Dermis blood vessel endothelial cell (primary cell): ENCODE results near the gene CNNM3. TPM values are rescaled to one million over a fixed set of nuclear protein-coding genes. Genes with fewer than 3 reads are reported as not detected.
"Not testable (repeated sequence)": the region's sequence is repeated elsewhere in the genome, so short reads cannot be mapped to it uniquely, and the experiment has no call there.

Experiments
- DNase-seq: peaks from one replicate; pipeline ENCODE4 v3.0.0; 2010
- total RNA-seq: library from RNA; depleted of rRNA; stranded (reverse); fragments of >200 nt; gene quantifications from 2 replicates; pipeline ENCODE4 v1.2.3, GENCODE V29; 2014

CNNM3 gene
- total RNA-seq, result 14.0 and 24.9 TPM in 2 replicates

DNA sequence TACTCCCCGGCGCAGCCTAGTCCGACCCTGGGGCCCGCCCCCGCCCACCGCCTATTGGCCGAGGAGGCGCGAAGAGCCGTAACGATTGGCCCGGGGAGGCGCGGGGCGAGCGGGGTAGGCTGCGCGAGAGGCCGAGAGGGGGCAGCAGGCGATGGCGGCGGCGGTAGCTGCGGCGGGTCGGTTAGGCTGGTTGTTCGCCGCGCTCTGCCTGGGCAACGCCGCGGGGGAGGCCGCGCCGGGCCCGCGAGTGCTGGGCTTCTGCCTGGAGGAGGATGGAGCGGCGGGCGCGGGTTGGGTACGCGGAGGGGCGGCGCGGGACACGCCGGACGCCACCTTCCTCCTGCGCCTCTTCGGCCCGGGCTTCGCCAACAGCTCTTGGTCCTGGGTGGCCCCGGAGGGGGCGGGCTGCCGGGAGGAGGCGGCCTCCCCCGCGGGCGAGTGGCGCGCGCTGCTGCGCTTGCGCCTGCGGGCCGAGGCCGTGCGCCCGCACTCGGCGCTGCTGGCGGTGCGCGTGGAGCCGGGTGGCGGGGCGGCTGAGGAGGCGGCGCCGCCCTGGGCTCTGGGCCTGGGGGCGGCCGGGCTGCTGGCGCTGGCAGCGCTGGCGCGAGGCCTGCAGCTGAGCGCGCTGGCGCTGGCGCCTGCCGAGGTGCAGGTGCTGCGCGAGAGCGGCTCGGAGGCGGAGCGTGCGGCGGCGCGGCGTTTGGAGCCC, at the start of gene CNNM3:
Gene CNNM3 (plus strand): TSS at position 142 of the 709 bp plus-strand sequence. CDS start 10 bp downstream, at position 152.
- peak; percentile 96 for DNase-seq

GRCh38 chr2:96767135-96767871, 48.8 kb upstream of the CNNM3 start:
- DNase-seq, result no peak

GRCh38 chr2:96768083-96768561, 47.9 kb upstream of the CNNM3 start:
- DNase-seq, result no peak

DNA sequence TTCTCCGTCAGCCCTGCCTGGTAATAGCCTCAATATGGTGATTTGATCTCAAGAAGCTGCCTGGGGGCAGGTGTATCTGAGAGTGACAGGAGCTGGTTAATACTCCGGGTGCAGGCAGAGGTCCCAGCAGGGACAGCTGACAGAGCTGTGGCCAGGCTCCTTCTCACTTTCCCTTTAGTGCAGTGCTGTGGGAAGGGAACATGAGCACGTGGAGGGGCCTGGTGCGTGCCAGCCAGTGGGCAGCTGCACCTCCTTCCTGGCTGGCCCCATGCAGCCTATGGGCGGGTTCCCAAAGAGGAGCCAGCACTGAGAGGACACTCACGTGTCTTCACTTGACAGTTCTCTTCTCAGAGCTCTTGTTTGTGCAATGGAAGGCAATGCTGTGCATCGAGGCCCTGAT, 46.3 kb upstream of the CNNM3 start:
- DNase-seq, result no peak

GRCh38 chr2:96770442-96771202, 45.4 kb upstream of the CNNM3 start:
- no peak for DNase-seq

- DNase-seq, result no peak
Observed at GRCh38 chr2:96771796-96772618, 44.1 kb upstream of the CNNM3 start.

DNA sequence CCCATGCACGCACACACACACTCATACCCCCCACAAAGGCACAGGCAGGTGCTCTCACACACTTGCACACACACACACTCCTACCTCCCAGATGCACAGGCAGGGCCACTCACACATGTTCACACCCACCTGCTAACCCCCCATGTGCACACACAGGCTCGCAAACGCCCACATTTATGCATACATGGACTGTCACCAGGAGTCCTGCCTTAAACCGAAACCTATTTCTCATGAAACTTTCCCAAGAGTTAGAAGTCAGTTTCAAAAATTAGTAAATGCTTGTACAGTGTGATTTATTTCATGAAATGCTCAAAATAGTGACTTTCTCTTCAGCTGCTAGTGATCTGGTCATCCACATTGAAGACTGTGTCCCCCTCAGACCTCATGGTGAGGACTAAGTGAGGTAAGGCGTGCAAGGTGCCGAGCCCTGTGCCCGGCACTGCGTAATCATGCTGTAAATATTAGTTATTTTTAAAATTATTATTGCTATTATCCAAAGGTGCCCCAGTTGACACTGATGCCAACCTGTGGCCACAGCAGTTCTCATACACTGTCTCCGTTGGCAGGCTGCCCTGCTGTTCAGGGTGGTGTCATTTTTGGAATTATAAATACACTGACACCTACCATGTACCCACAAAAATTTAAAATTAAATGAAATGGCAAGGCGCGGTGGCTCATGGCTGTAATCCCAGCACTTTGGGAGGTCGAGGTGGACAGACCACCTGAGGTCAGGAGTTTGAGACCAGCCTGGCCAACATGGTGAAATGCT, 43.0 kb upstream of the CNNM3 start:
- DNase-seq, result no peak

DNA sequence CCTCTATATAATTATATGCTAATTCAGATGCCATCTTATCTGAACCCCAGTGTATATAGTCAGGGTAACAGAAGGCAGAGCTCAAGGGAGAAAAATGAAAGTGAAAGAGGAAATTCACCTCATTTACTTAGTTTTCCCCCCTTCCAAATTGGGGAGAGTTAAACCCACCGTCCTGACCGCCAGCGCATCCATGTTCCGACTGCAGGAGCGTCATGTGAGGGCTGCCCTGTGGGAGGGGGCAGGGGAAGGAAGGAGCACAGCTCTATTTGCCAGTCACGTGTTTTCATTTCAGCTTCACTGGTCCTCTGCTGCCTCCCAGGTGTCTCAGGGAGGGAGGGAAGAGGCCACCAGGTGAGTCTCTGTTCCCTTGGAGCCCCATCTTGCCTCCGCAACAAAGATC, 42.1 kb upstream of the CNNM3 start:
- no peak for DNase-seq

DNA sequence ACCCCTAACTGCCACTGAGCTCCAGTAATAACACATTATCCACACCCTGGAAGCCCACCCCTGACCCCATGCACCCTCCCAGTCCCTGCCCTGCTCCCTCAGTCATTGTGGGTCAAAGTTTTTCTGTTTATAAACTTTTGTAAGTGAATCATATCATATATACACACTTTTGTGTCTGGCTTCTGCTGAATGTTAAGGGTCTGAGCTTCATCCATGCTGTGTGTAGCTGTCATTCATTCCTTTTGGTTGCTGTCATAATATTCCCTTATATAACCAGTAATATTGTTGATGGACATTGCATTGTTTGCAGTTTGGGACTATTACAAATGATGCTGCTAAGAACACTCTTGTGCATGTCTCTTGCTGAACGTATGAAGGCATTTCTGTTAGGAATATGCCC, 40.9 kb upstream of the CNNM3 start:
- no peak for DNase-seq

DNA sequence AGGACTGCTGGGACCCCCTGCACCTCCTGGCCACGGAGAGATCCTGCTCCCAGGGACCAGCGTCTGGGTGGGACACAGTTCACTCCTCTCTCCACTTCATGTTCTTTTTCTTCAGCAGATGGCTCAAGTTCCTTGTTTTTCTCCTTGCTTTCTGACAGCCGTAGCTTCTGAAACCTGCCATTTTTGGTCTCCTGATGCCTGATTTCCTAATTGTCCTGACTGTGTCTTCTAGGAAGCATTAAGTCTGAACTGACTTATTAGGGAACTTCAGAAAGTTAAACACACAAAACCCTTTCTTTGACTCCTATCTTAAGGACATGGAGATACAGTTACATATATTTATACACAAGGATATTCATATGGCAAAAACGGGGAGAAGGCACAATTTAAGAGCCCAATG, 32.7 kb upstream of the CNNM3 start:
- DNase-seq, result no peak

DNA sequence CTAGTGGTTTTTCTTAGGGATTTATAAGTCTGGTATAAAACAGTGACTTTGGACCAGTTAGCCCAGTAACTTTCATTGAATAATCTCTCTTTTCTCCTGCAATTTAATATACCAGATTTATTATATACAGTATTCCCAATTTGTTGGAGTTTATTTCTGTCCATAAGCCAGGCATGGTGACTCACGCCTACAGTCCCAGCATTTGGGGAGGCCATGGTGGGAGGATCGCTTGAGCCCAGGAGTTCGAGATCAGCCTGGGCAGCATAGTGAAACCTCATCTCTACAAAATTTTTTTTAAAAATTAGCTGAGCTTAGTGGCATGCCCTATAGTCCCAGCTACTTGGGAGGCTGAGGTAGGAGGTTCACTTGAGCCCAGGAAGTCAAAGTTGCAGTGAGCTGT, 28.7 kb upstream of the CNNM3 start:
- DNase-seq, result no peak

DNA sequence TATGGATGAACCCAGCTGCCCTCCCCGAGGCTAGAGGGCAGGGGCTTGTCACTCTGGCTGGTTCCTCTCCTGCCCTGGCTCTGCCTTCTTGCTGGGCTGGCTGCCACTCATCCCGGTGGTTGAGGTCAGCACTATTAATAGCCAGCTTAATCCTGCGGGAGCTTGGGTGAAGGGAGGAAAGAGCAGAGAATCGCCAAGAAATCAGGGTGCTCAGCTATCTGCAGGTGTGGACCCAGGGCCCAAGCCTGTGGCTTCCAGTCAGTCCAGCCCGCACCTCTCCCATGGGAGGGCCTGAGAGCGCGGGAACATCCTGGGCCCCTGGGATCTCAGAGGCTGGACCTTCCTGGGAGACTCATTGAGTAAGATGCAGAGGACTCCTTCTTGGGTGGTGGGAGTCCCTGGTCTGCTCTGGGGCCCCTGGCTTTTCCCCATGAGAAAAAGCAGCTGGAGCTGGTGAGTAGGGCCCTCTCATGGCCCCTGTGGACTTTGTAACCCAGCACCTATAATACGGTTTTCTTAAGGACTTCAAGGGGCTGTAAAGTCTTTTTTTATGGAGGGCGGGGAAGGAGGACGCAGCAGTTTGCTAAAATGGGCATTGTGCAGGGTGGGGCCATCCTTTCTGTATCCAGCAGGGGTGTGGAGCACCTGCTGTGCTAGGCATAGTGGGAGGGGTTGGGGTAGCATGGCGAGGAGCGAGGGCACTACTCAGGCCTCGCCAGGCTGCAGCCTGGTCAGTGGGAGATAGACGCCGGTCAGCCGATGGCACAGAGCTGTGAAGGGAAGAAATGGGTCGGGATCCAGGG, 27.4 kb upstream of the CNNM3 start:
- no peak for DNase-seq

DNA sequence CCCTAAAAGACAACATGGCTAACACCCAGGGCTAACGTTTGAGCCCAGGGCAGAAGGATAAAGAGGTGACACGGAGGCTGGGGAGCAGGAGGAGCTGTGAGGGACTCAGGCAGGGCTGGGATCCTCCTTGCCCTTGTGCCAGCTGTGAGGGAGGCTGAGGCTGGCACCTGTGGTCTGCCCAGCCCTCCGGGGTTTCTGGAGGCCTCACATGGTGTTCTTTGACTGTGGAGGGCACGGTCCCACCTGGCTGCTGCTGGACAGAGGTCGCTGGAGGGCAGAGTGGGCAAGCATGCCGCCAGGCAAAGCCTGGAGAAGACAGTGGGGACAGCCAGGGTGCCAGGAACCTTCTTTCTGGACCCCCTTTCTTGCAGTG, 26.8 kb upstream of the CNNM3 start:
- DNase-seq, result no peak

- DNase-seq, result no peak
Observed at GRCh38 chr2:96792772-96793749, 23.0 kb upstream of the CNNM3 start.

- no peak for DNase-seq
Observed at GRCh38 chr2:96795076-96795475, 21.0 kb upstream of the CNNM3 start.

GRCh38 chr2:96796497-96796896, 19.6 kb upstream of the CNNM3 start:
- DNase-seq, result not testable (repeated sequence)

- DNase-seq, result no peak
Observed at GRCh38 chr2:96797066-96797625, 18.9 kb upstream of the CNNM3 start.

DNA sequence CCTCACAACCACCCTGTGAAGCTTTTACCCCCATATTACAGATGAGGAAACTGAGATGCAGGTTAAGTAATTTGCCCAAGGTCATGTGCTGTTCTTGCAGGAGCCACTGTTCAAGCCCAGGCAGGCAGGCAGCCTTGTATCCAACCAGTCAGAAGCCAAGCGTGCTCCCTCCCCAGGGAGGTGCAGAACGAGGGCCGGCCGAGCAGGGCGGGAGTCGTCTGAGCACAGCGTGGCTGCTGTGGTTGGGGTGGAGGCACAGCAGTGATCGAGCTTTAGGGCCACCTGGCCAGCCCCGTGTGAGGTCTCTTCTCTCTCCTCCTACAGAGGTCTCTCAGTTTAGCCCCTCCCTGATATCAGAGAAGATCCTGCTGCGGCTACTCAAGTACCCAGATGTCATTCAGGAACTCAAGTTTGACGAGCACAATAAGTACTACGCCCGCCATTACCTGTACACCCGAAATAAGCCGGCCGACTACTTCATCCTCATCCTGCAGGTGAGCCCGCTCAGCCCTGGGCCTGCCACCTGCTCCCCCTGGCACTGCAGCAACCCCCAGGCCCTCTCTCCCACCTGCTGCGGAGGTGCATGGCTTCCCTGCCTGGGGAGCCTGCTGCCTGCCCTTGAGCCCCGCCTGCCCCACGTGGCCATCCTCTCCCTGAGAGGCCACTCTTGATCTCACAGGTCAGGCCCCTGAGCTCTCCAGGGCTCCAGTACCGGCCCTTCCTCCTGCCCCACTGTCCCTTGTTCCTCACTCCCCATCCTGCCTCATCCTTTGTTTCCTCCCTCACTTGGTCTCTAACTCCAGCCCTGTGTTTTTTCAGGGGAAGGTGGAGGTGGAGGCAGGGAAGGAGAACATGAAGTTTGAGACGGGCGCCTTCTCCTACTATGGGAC, 17.1 kb upstream of the CNNM3 start:
- DNase-seq, result no peak
